OCI-LY3 (cell line): ENCODE data around the gene CDK3.

Source experiments
- CTCF ChIP-seq: fragments of 200-600, 300-600 bp; sonication (generic); IDR thresholded peaks from 2 replicates; pipeline ENCODE4 v1.5.1; 2014; ENCODE audit warnings: antibody characterized with exemption, low read length, low read depth
- EZH2phosphoT487 ChIP-seq: fragments of 200-600 bp; shearing (Covaris generic); IDR thresholded peaks from 2 replicates; pipeline ENCODE4 v1.6.1; 2018; ENCODE audit warnings: antibody characterized with exemption, mixed run types, low read depth

DNA sequence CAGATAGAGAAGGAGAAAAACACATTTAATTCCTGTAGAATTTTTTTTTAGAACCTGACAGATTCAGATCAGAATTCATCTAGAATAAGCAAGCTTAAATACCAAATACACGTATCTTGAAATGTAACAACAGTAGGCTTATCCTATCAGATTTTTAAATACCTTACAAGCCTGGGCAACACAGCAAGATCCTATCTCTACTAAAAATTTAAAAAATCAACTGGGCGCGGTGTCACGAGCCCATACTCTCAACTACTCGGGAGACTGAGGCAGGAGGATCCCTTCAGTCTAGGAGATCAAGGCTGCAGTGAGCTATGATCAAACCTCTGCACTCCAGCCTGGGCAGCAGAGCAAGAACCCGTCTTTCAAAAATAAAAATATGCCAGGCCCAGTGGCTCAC lies 35.2 kb upstream of the CDK3 start:
- no peak for TF ChIP-seq CTCF
- TF ChIP-seq EZH2phosphoT487, result no peak
